ENCODE measurements around the gene CRTC2. TPM values are rescaled to one million over a fixed set of nuclear protein-coding genes. Genes with fewer than 3 reads are reported as not detected.
"Not testable (repeated sequence)": the region's sequence is repeated elsewhere in the genome, so short reads cannot be mapped to it uniquely, and the experiment has no call there.

Gene CRTC2
- total RNA-seq, 1 experiment from 2014 or later = 33.8 TPM

DNA sequence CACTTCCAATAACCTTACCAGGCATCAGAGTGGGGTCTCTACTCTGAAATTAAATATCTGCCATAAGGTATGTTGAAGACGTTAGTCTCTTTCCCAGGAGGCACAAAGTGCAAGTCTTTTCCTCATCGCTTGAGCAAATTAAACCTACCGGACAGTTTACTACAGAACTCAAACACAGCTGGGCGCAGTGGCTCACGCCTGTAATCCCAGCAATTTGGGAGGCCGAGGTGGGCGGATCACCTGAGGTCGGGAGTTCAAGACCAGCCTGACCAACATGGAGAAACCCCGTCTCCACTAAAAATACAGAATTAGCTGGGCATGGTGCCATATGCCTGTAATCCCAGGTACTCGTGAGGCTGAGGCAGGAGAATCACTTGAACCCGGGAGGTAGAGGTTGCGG is 20.7 kb upstream of the CRTC2 start:
- ChIA-PET CTCF (interaction anchor here (2.3 kb wide), 1 partner anchor 8 kb away, joined by 15 read pairs; the partner anchor contains the start of gene RAB13), POLR2A (interaction anchor here (2.3 to 3.8 kb wide), 3 partner anchors 8 to 12 kb away, joined by 19 to 38 read pairs (median 20); partner anchors contain the start of genes CREB3L4, RAB13 and RPS27)
- intact Hi-C loops (cut with micrococcal nuclease); H3K9ac ChIP-seq (ENCODE audit: low read length); H2AFZ ChIP-seq (ENCODE audit: low read depth, low read length, poor library complexity, severe bottlenecking); ATAC-seq; H3K9me2 ChIP-seq (ENCODE audit: insufficient read depth); H3K27ac ChIP-seq (ENCODE audit: low read depth, low read length); H4K20me1 ChIP-seq (ENCODE audit: insufficient read depth); RAD21 ChIA-PET (ENCODE audit: low non-redundant PET in 1 of 2, low total read pairs in 2 of 2, uncharacterized antibody in 2 of 2, unreplicated experiment in 2 of 2); H3K9me3 ChIP-seq (ENCODE audit: control insufficient read depth in 1 of 2, insufficient read depth in 1 of 2, low read depth in 1 of 2, low read length in 2 of 2); H3K4me3 ChIP-seq (replicated peaks in 1 of 2; ENCODE audit: low read depth in 1 of 2, low read length in 2 of 2); DNase-seq (ENCODE audit: low read depth, low spot score); H3K27me3 ChIP-seq (ENCODE audit: insufficient read depth, low read length); H3K4me2 ChIP-seq (ENCODE audit: low read length); BruUV-seq (replicated peaks): not testable (repeated sequence)
- H3K36me3 ChIP-seq (ENCODE audit: control insufficient read depth in 1 of 2, insufficient read depth in 2 of 2, low read length in 2 of 2) = peaks cover 11 to 23% of the 10 kb centered on the region in 2 experiments; a peak in 3 of 4 replicates
- peaks cover 0 to 14% of the 10 kb centered on the region in 2 experiments; a peak in 2 of 4 replicates for H3K4me1 ChIP-seq (ENCODE audit: control insufficient read depth in 1 of 2, insufficient read depth in 2 of 2, low read length in 2 of 2)
- H3K79me2 ChIP-seq (ENCODE audit: insufficient read depth, low read length) = peaks cover 20% of the 10 kb centered on the region

DNA sequence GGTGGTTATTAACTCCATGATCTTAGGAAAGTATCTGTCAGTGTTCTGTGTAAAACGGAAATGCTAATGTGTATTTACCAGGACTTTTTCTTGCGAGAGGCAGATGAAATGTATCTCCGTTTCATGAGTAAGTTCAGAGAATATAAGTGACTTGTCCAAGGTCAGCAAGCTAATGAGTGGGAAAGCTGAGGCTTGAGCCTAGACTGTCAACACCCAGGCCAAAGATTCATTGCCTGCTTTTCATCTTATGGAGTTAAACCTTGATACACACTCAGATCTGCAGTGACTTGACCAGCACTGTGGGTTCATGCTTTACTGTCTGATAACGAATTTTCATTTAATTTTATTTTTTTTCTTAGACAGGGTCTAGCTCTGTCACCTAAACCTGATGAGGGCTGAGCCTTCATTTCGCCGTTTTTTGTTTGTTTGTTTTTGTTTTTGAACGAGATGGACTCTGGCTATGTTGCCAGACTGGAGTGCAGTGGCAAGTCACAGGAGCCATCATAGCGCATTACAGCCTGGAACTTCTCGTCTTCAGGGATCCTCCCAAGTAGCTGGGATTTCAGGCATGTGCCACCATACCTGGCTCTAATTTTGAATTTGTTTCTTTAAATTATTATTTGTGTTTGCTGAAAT is 20.0 kb upstream of the CRTC2 start:
- TF ChIP-seq JUND (IDR thresholded peaks at IDR 0.05) (peak; percentile 11; the same call in 1 of the 2 replicates), POLR2A (IDR thresholded peaks at IDR 0.05; ENCODE audit: borderline replicate concordance, extremely low read depth, insufficient read depth, insufficient read length) (no peak)
- ChIA-PET CTCF (interaction anchor here (0.7 to 2.3 kb wide), 5 partner anchors 8 to 357 kb away, joined by 3 to 15 read pairs (median 5); partner anchors contain the start of genes CREB3L4, DENND4B and RAB13), POLR2A (interaction anchor here (1.1 to 3.8 kb wide), 4 partner anchors 9 to 445 kb away, joined by 3 to 38 read pairs (median 20); partner anchors contain the start of genes CREB3L4, RAB13 and RPS27), RAD21 (ENCODE audit: low non-redundant PET in 1 of 2, low total read pairs in 2 of 2, uncharacterized antibody in 2 of 2, unreplicated experiment in 2 of 2) (no interaction called here)
- Histone ChIP-seq H2AFZ (ENCODE audit: low read depth, low read length, poor library complexity, severe bottlenecking) (peak overlapping the region; percentile 99), H4K20me1 (ENCODE audit: insufficient read depth) (no peaks in the 10 kb centered on the region), H3K9ac (ENCODE audit: low read length) (peak overlapping the region; percentile 97), H3K36me3 (ENCODE audit: control insufficient read depth in 1 of 2, insufficient read depth in 2 of 2, low read length in 2 of 2) (peaks cover 11 to 29% of the 10 kb centered on the region in 2 experiments; a peak in 3 of 4 replicates), H3K9me2 (ENCODE audit: insufficient read depth) (no peaks in the 10 kb centered on the region), H3K9me3 (ENCODE audit: control insufficient read depth in 1 of 2, insufficient read depth in 1 of 2, low read depth in 1 of 2, low read length in 2 of 2) (no peaks in the 10 kb centered on the region), H3K27ac (ENCODE audit: low read depth, low read length) (no peak overlapping the region), H3K79me2 (ENCODE audit: insufficient read depth, low read length) (peaks cover 20% of the 10 kb centered on the region), H3K27me3 (ENCODE audit: insufficient read depth, low read length) (no peaks in the 10 kb centered on the region), H3K4me2 (ENCODE audit: low read length) (peak overlapping the region; percentile 99), H3K4me3 (replicated peaks in 1 of 2; ENCODE audit: low read depth in 1 of 2, low read length in 2 of 2) (peak overlapping the region; percentile 81 to 100), H3K4me1 (ENCODE audit: control insufficient read depth in 1 of 2, insufficient read depth in 2 of 2, low read length in 2 of 2) (peaks cover 0 to 14% of the 10 kb centered on the region in 2 experiments; a peak in 2 of 4 replicates)
- intact Hi-C loops (cut with micrococcal nuclease) = no loop called here
- no TSS peak for BruUV-seq (replicated peaks)
- ATAC-seq (no peak), DNase-seq (ENCODE audit: low read depth, low spot score) (no peak)
